ENCODE data around the gene PPP6R2.

PPP6R2 gene

DNA sequence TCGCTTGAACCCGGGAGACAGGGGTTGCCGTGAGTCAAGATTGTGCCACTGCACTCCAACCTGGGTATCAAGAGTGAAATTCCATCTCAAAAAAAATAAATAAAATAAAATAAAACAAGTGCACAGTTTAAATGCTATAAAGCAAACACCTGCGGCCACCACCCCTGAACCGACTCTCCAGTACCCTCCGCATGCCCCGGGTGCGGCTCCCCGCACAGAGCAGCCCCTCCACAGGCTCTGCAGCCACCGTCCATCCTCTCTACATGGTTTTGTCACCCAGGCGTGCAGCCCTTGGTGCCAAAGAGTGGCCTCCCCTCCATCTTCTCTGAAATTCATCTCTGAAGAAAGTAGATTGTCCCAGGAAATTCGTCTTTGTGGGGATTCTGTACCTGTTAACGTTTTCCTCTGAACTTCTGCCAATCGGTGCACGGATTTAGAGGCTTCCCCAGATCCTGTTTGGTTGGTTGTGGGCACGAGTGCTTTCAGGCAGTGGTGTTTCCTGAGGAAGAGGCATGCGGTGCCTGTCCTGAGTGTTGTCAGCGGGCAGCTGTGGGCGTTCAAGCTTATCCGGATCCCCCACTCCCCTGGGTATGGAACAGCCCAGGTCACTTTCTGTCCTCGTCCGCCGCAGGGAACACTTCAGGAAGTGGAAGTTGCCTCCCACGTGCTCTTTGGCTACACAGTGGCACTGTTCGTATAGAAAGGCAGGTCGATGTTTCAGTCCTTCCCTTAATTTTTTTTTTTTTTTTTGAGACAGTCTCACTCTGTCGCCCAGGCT is 147.6 kb downstream of the PPP6R2 start:
- no peak for TF ChIP-seq PAX5 (IDR thresholded peaks at IDR 0.05; ENCODE audit: insufficient read depth, low read length, severe bottlenecking)
- TF ChIP-seq POU2F2 (IDR thresholded peaks at IDR 0.05; ENCODE audit: low read depth, low read length), result no peak
- TF ChIP-seq SPI1 (IDR thresholded peaks at IDR 0.05; ENCODE audit: low read depth, low read length), result no peak
- no peak for TF ChIP-seq POLR2A (IDR thresholded peaks at IDR 0.05; ENCODE audit: low read depth, low read length)
- TF ChIP-seq POLR2AphosphoS5 (IDR thresholded peaks at IDR 0.05; ENCODE audit: low read depth, low read length), result no peak
- TF ChIP-seq TAF1 (IDR thresholded peaks at IDR 0.05; ENCODE audit: low read depth, low read length), result no peak
- FAIRE-seq, result peak; percentile 58

More for the DNA sequence above, 147.6 kb downstream of the PPP6R2 start:
- no peak for DNase-seq (ENCODE audit: insufficient read length, low spot score)

Measured in GM12891 (cell line).